GM23248 (cell line): Measurements from ENCODE around the gene FBXL22. TPM values are rescaled to one million over a fixed set of nuclear protein-coding genes. Genes with fewer than 3 reads are reported as not detected.

Experiments used
- DNase-seq: peaks from one replicate; pipeline ENCODE4 v3.0.0-alpha.2; 2015
- H2AFZ ChIP-seq: fragments of 200-600 bp; sonication (generic); 2 replicates; pipeline ENCODE4 v1.6.1; 2016; ENCODE audit warnings: antibody characterized with exemption
- H3F3A ChIP-seq: fragments of 200-600 bp; sonication (generic); 2 replicates; pipeline ENCODE4 v1.6.1; 2016; ENCODE audit warnings: mild to moderate bottlenecking, antibody characterized with exemption, mixed run types; ENCODE audit not compliant: insufficient read depth
- H3K27ac ChIP-seq: fragments of 200-600 bp; sonication (generic); 2 replicates; pipeline ENCODE4 v1.5.1; 2016; ENCODE audit warnings: mild to moderate bottlenecking
- H3K27me3 ChIP-seq: fragments of 200-600 bp; sonication (generic); replicated peaks from 2 replicates; pipeline ENCODE4 v1.6.1; 2016; ENCODE audit warnings: mild to moderate bottlenecking; ENCODE audit not compliant: insufficient read depth
- H3K36me3 ChIP-seq: fragments of 200-600 bp; sonication (generic); 2 replicates; pipeline ENCODE4 v1.6.1; 2016; ENCODE audit warnings: low read depth, mild to moderate bottlenecking
- H3K4me1 ChIP-seq: fragments of 200-600 bp; sonication (generic); 2 replicates; pipeline ENCODE4 v1.6.1; 2016; ENCODE audit warnings: mild to moderate bottlenecking; ENCODE audit not compliant: insufficient read depth
- H3K4me2 ChIP-seq: fragments of 200-600 bp; sonication (generic); one replicate; pipeline ENCODE4 v1.6.1; 2016; ENCODE audit warnings: mild to moderate bottlenecking; ENCODE audit not compliant: unreplicated experiment
- H3K4me3 ChIP-seq: fragments of 200-600 bp; sonication (generic); 2 replicates; pipeline ENCODE4 v1.5.1; 2016; ENCODE audit warnings: mild to moderate bottlenecking
- H3K79me2 ChIP-seq: fragments of 200-600 bp; sonication (generic); 2 replicates; pipeline ENCODE4 v1.6.1; 2016; ENCODE audit warnings: mild to moderate bottlenecking; ENCODE audit not compliant: insufficient read depth
- H3K9ac ChIP-seq: fragments of 200-600 bp; sonication (generic); 2 replicates; pipeline ENCODE4 v1.6.1; 2016; ENCODE audit warnings: mild to moderate bottlenecking
- H3K9me2 ChIP-seq: fragments of 200-600 bp; sonication (generic); 2 replicates; pipeline ENCODE4 v1.6.1; 2016; ENCODE audit warnings: mixed run types, mild to moderate bottlenecking, moderate library complexity; ENCODE audit not compliant: insufficient read depth
- H3K9me3 ChIP-seq: fragments of 200-600 bp; sonication (generic); one replicate; pipeline ENCODE4 v1.6.1; 2017; ENCODE audit warnings: low read depth
- H4K20me1 ChIP-seq: fragments of 200-600 bp; sonication (generic); 2 replicates; pipeline ENCODE4 v1.6.0; 2016; ENCODE audit not compliant: insufficient read depth
- EZH2 ChIP-seq: fragments of 200-600 bp; sonication (generic); IDR thresholded peaks from 2 replicates; pipeline ENCODE4 v1.6.1; 2018; ENCODE audit warnings: antibody characterized with exemption, mild to moderate bottlenecking; ENCODE audit not compliant: insufficient read depth, poor library complexity, severe bottlenecking
- EZH2phosphoT487 ChIP-seq: fragments of 200-600 bp; sonication (generic); IDR thresholded peaks from 2 replicates; pipeline ENCODE4 v1.6.1; 2018; ENCODE audit warnings: antibody characterized with exemption, moderate library complexity, mild to moderate bottlenecking, low read depth; ENCODE audit not compliant: insufficient read depth
- WGBS, 2 experiments: methylation state at CpG; one replicate each; pipeline ENCODE4 v1.1.6; 2015 to 2017; ENCODE audit warnings: low lambda C conversion rate in 2 of 2, low coverage in 1 of 2; ENCODE audit errors: missing lambda C conversion rate in 2 of 2; 5-methylcytosine and 5-hydroxymethylcytosine counted together
- in situ Hi-C: fragments of 300-500 bp; cut with MboI; formaldehyde crosslinking; loops from 2 replicates; pipeline ENCODE4 v1.15.0; 2020
- polyA plus RNA-seq: library from polyadenylated mRNA; unstranded; fragments of >200 nt; fragmentation: Nextera tagmentation; extraction: Ambion mirVana; gene quantifications from 2 replicates; pipeline ENCODE4 v1.2.1, GENCODE V29; 2016
- total RNA-seq: library from RNA; depleted of rRNA; stranded (reverse); fragments of >200 nt; shearing (Covaris generic); gene quantifications from 2 replicates; pipeline ENCODE4 v1.2.3, GENCODE V29; 2014

Gene FBXL22
- total and polyA plus RNA-seq, 2 experiments from 2014 or later = 0.32 to 1.4 TPM

- H3K79me2 ChIP-seq = no peaks in the 10 kb centered on the region
- no peaks in the 10 kb centered on the region for H3K9me3 ChIP-seq
- peak; percentile 32 for DNase-seq
- peaks cover 6% of the 10 kb centered on the region for H3K36me3 ChIP-seq
- no peak overlapping the region for H2AFZ ChIP-seq
- no peak overlapping the region for H3K4me2 ChIP-seq
- H3K27me3 ChIP-seq = no peaks in the 10 kb centered on the region
- H3K9me2 ChIP-seq = no peaks in the 10 kb centered on the region
- no peak overlapping the region for H3K27ac ChIP-seq
- H4K20me1 ChIP-seq = no peaks in the 10 kb centered on the region
- TF ChIP-seq EZH2phosphoT487 (no peak), EZH2 (no peak)
- in situ Hi-C loops = no loop called here
- H3K4me1 ChIP-seq = no peaks in the 10 kb centered on the region
- H3K9ac ChIP-seq = no peak overlapping the region
- H3F3A ChIP-seq = no peaks in the 10 kb centered on the region
- no peak overlapping the region for H3K4me3 ChIP-seq
Observed at GRCh38 chr15:63573533-63573932, 23.7 kb upstream of the FBXL22 start.

GRCh38 chr15:63575312-63575711, 21.9 kb upstream of the FBXL22 start:
- Histone ChIP-seq H3K9me3 (no peaks in the 10 kb centered on the region), H3K27ac (no peak overlapping the region), H3K4me2 (no peak overlapping the region), H3K79me2 (no peaks in the 10 kb centered on the region), H3K36me3 (peaks cover 6% of the 10 kb centered on the region), H3K9ac (no peak overlapping the region), H3K4me1 (no peaks in the 10 kb centered on the region), H3F3A (no peaks in the 10 kb centered on the region), H2AFZ (no peak overlapping the region), H4K20me1 (no peaks in the 10 kb centered on the region), H3K9me2 (no peaks in the 10 kb centered on the region), H3K27me3 (no peaks in the 10 kb centered on the region), H3K4me3 (no peak overlapping the region)
- WGBS, 2 experiments = 7 to 14% methylated on average over 1 of the region's 1 CpG
- in situ Hi-C loops = no loop called here
- TF ChIP-seq EZH2phosphoT487 (no peak), EZH2 (no peak)
- DNase-seq = no peak

DNA sequence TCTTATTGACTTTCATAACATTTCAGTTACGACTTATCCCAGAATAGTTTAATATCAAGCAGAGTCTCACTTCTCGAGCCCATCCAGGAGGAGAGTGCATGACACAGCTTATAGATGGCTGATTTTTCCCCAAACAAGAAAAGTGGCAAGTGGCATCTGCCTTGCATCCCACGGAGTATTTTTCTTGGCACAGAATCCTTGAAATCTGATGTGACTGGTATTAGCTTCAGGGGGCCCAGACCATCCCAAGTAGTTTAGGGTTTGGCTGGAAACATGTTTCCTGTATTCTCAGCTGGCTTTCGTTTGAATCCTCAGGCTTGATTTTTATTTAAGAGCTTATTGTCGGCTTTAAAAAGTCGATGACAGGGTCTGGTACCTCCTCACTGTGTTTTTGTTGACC, 20.7 kb upstream of the FBXL22 start:
- 45 to 51% methylated on average over 6 of the region's 6 CpGs for WGBS, 2 experiments
- no peak for DNase-seq
- in situ Hi-C loops = no loop called here
- no peaks in the 10 kb centered on the region for H3F3A ChIP-seq
- no peaks in the 10 kb centered on the region for H3K27me3 ChIP-seq
- no peak overlapping the region for H2AFZ ChIP-seq
- H3K79me2 ChIP-seq = no peaks in the 10 kb centered on the region
- no peaks in the 10 kb centered on the region for H3K4me1 ChIP-seq
- TF ChIP-seq EZH2phosphoT487 (no peak), EZH2 (no peak)
- H3K4me2 ChIP-seq = no peak overlapping the region
- no peak overlapping the region for H3K27ac ChIP-seq
- H3K9ac ChIP-seq = no peak overlapping the region
- no peaks in the 10 kb centered on the region for H3K9me3 ChIP-seq
- H3K9me2 ChIP-seq = no peaks in the 10 kb centered on the region
- H3K36me3 ChIP-seq = peaks cover 6% of the 10 kb centered on the region
- no peak overlapping the region for H3K4me3 ChIP-seq
- no peaks in the 10 kb centered on the region for H4K20me1 ChIP-seq

GRCh38 chr15:63582179-63582578, 15.0 kb upstream of the FBXL22 start:
- Histone ChIP-seq H3K27me3 (no peaks in the 10 kb centered on the region), H3K27ac (peak overlapping the region; percentile 59), H3K9ac (no peak overlapping the region), H3K36me3 (0 out of 2 replicates have a peak, but pooled peaks cover 6% of the 10 kb centered on the region), H3K4me2 (no peak overlapping the region), H4K20me1 (no peaks in the 10 kb centered on the region), H3K4me3 (no peak overlapping the region), H3K9me3 (no peaks in the 10 kb centered on the region), H3K9me2 (no peaks in the 10 kb centered on the region), H3K4me1 (peaks cover 12% of the 10 kb centered on the region), H3F3A (peaks cover 19% of the 10 kb centered on the region), H3K79me2 (no peaks in the 10 kb centered on the region), H2AFZ (no peak overlapping the region)
- no peak for DNase-seq
- no peak for TF ChIP-seq EZH2phosphoT487
- no peak for TF ChIP-seq EZH2
- in situ Hi-C loops = no loop called here

DNA sequence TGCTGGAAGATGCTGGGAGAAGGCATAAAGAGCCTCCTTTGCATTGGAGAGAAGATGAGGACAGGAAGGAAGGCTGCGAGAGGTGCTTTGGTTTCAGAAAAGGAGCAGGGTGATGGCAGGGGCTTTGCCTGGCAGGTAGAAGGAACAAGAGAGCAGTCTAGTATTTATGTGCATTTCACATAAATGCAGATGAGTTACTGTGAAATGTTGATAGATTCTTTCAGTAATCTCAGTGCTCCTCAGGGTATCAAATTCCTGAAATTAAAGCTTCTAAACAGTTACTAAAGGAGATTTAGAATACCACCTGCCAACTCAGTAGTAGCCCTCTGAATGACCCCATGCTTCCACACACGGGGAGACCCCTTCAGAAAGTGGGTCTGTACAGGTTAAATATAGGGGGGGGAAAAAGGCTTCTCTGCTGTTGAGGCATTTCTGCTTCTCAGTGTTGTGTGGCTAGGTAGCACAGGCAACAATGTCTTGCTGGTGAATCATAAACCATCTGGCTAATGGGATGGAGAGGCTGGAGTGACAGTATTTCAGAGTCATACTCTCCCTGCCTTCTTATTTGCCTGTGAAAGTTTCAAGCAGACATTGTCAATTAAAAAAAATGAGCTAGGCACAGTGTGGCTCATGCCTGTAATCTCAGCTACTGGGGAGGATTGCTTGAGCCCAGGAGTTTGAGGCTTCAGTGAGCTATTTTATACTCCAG, 14.3 kb upstream of the FBXL22 start:
- no peaks in the 10 kb centered on the region for H3K27me3 ChIP-seq

More for the DNA sequence above, 14.3 kb upstream of the FBXL22 start:
- H3K79me2 ChIP-seq = no peaks in the 10 kb centered on the region
- H3K36me3 ChIP-seq = 0 out of 2 replicates have a peak, but pooled peaks cover 6% of the 10 kb centered on the region
- no peaks in the 10 kb centered on the region for H4K20me1 ChIP-seq
- peak overlapping the region; percentile 59 for H3K27ac ChIP-seq
- H2AFZ ChIP-seq = no peak overlapping the region
- peak overlapping the region; percentile 19 for H3K4me2 ChIP-seq
- TF ChIP-seq EZH2phosphoT487 (no peak), EZH2 (no peak)
- DNase-seq = peak; percentile 92
- peaks cover 18% of the 10 kb centered on the region for H3K4me1 ChIP-seq
- in situ Hi-C loops = no loop called here
- H3K9me2 ChIP-seq = no peaks in the 10 kb centered on the region
- H3K9me3 ChIP-seq = no peaks in the 10 kb centered on the region
- no peak overlapping the region for H3K4me3 ChIP-seq
- H3F3A ChIP-seq = peaks cover 24% of the 10 kb centered on the region
- peak overlapping the region; percentile 38; the same call in 1 of the 2 replicates for H3K9ac ChIP-seq
- 52% methylated on average over 2 of the region's 2 CpGs for WGBS, 2 experiments
